Superior temporal gyrus (tissue), 1 donor: ENCODE data around the gene IL1F10.

Experiments used
- DNase-seq: peaks from one replicate; pipeline ENCODE4 v3.0.0-alpha.2; 2016; ENCODE audit errors: extremely low spot score

Gene IL1F10

DNA sequence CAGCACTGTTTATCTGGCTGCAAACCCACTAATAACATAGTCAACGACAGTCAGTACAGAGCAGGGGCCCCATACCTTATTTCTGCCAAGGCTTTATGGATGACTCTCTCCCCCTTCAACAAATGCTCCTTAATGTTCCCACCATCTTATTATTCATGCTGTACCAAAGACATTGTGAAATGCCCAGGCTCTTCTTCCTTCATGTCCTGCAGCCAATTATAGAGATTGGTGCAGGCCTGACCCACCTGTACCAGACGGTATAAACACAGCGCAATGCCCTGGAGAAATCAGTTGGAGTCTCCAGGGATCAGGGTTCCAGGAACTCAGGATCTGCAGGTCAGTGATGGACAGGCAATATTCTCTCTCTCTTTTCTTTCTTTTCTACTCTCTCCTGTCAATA lies at the start of gene IL1F10:
Gene IL1F10 (plus strand): TSS at position 290 of the 400 bp plus-strand sequence. CDS start 4,769 bp downstream, outside the sequence.
- no peak for DNase-seq

GRCh38 chr2:113018509-113018908 lies 49.3 kb upstream of the IL1F10 start:
- no peak for DNase-seq

DNA sequence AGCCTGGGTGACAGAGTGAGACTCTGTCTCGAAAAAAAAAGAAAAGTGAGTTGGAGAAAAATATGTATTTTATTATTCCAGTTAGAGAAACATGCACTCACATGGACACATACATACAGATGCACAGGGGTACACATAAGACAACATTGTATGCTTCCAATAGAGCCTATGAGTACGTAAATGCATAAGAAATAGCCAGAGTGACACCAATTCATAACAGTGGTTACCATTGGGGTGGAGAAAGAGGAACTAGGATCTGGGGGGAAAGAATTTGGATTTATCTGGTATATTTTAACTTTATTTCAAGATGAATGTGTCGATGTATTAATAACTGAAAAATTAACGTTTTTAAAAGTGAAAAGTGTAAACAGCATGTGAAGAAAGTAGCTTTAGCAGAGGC lies 46.5 kb upstream of the IL1F10 start:
- DNase-seq = no peak

GRCh38 chr2:113024764-113025163 lies 43.0 kb upstream of the IL1F10 start:
- DNase-seq = no peak

GRCh38 chr2:113025737-113026136 lies 42.0 kb upstream of the IL1F10 start:
- no peak for DNase-seq

DNA sequence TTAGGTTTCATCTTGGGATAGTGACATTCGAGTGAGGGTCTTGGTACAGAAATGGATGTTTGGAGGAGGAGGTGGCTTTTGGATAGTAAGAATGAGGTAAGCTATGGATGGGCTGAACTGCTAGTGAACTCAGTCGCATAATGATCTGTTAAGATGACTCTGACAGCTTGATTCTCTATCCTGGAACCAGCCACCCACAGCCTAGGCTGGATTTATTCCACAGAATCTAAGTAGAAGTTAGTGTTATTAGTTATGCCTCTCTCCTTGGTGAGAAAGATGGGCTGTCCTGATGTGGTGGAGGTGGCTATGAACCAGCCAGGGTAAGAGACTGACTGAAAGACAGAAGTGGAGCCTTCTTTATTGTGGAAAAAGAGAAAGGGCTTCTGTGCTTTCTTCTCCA lies 40.1 kb upstream of the IL1F10 start:
- DNase-seq = no peak

DNA sequence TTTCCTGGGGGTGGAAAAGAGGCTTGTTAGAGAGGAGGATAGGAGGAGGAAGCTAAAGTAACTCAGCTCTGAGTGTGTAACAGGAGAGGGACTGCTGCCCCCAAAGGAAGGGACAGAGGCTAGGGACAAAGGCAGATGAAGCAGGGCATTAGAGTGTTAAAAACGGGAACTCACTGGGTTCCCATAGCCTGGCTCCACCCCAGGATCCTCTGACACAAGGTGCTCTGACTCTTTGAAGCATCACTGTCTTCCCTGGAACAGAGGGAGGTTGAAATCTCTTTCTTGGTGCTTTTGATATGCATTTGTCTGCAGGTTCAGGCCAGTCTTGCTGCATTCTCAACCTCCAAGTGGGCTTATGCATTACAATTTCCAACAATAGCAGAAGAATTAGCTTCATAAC lies 39.7 kb upstream of the IL1F10 start:
- DNase-seq = no peak

DNA sequence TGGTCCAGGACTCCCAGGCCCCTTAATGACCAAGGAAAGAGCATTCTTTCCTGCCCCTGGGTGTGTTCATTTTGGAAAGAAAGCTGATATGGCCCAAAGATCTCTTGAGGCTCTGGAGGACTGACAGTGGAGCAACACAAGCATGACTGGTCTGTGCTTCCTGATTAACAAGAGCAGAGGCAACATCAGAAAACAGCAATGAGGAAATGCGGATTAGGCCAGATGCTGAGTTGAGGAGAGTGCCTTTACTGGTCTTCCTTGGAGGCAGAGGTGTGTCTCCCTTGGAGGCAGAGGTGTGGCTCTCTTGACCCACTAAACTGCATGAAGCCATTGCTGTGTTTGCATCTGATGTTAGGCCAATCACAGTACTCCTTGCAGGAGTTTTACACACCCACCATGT lies 35.0 kb upstream of the IL1F10 start:
- no peak for DNase-seq

DNA sequence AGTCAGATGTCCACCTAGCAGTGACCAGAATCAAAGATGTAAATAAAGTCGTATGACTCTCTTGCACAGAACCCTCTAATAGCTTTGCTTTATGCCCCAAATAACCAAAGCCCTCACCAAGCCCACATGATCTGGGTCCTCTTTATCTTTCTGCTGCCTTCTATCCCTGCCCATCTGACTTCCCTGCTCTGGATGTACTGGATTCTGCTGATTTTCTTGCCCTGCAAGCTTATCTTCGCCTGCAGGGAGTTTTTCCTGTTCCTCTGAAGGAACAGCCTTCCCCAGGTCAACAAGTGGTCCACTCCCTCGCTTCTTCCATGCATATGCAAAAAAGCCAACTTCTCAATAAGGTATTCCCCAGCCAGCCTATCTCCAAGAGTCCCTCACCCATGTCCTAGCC lies 33.8 kb upstream of the IL1F10 start:
- DNase-seq = no peak

- DNase-seq = no peak
These were observed 31.0 kb upstream of the IL1F10 start for GRCh38 chr2:113036763-113037162.

DNA sequence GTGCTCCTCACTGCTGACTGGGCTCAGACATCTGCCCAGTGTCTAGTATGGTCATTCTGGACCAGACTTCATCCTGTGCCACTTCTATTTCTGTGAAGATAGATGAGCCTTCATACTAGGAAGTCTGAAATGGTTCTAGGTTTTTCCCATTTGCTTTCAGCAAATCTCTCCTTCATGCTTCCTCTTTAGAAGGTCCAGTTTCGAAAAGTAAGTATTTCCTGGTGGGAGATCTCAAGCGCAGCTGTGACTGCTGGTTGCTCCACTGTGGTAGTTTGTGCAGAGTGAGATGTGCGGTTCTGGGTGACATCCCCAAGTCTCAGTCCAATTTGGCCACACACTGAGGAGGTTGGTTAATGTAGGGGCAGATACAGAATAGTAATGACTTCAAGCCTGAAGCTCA lies 29.5 kb upstream of the IL1F10 start:
- no peak for DNase-seq

DNA sequence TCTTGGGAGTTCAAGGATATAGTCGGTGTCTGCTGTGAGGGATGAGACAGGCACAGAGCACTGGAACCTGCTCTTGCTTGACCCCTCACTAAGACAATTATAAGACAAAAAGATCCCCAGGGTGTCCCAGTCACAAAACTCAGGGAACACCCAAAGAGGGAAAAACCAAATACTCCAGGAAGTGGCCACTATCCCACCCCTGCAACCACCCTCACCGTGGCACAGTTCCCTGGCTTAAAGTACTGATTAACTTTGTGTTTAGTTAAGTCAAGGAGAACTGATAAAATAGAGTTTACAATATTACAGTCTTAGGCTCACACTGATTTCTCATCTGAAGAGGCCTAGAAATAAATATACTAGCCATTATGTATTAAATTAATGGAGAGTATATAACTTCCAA lies 28.6 kb upstream of the IL1F10 start:
- no peak for DNase-seq

DNA sequence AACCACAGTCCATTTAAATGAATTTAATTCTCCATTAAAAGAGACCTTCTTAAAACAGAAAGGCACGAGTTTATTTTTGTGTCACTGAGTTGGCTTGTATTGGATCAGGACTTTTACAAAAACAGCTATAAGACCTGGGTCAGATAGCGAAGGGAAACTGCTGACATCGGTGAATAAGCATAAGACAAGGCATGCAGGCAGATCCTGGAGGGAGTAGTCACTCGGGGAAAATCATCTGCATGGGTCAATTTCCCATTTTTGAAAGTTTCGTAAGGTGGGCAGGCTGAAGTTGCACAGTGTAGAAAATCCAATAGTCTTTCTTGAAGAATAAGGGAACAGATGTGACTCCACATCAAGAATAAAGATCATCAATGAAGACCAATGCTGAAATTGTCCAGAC lies 28.1 kb upstream of the IL1F10 start:
- DNase-seq = no peak

GRCh38 chr2:113041871-113042270 lies 25.9 kb upstream of the IL1F10 start:
- DNase-seq = no peak

GRCh38 chr2:113046465-113046864 lies 21.3 kb upstream of the IL1F10 start:
- no peak for DNase-seq

- no peak for DNase-seq
These were observed 16.6 kb upstream of the IL1F10 start for GRCh38 chr2:113050921-113051895.

GRCh38 chr2:113052396-113052917 lies 15.3 kb upstream of the IL1F10 start, which contains the start of gene IL36B:
Gene IL36B, minus strand, starts transcription at chr2:113052867.
- no peak for DNase-seq

DNA sequence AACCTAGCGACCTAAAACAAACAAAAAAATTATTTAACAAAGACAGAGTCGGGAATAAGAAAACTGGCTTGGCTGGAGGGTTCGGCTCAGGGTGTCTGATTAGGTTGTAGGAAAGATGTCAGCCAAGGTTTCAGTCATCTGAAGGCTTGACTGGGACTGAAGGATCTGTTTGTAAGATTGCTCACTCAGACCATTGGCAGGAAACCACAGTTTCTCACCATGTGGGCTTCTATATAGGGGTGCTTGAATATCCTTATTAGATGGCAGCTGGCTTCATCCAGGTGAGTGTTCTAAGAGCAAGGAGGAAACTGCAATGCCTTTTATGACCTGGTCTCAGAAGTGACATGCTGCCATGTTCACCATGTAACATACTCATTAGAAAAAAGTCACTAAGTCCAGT lies 14.1 kb upstream of the IL1F10 start:
- no peak for DNase-seq

DNA sequence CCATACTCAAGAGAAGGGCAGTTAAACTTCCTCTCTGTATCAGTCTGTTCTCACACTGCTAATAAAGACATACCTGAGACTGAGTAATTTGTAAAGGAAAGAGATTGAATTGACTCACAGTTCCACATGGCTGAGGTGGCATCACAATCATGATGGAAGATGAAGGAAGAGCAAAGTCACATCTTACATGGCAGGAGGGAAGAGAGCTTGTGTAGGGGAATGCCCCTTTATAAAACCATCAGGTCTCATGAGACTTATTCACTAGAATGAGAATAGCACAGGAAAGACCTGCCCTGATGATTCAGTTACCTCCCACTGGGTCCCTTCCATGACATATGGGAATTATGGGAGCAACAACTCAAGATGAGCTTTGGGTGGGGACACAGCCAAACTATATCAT lies 13.7 kb upstream of the IL1F10 start:
- DNase-seq = no peak

DNA sequence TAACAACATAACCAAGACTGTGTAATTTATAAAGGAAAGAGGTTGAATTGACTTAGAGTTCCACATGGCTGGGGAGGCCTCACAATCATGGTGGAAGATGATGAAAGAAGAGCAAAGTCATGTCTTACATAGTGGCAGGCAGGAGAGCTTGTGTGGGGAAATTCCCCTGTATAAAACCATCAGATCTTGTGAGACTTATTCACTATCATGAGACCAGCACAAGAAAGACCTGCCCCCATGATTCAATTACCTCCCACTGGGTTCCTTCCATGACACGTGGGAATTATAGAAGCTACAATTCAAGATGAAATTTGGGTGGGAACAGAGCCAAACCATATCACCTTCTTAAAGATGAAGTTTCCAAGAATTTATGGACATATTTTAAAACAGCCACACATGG lies 11.2 kb upstream of the IL1F10 start:
- DNase-seq = no peak

GRCh38 chr2:113057117-113057516 lies 10.7 kb upstream of the IL1F10 start:
- DNase-seq = no peak

DNA sequence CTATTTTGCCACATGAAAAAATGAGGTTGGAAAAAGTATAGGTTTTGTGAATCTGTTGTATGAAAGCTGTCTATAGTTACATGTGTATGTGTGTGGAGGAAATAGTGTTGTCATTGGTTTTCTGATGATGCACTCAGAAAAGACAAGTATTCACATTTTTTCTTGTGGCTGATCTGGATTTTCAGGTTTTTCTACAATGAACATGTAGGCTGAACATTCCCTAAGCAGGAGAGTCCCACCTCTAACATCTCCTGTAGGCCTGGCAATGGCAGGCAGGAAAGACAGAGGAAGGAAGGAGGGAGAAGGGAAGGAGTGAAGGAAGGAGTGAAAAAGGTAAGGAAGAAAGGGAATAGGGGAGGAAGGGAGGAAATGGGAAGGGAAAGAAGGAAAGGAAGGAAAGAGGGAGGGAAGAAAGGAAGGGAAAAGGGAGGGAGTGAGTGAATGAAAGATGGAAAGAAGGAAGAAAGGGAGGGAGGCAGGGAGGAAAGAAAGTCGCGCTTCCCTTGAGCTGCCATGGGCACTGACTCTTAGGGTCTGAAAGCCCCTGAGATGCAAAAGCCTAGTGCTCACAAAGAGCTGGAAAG lies 9.3 kb upstream of the IL1F10 start:
- DNase-seq = no peak
